ENCODE results near the gene CD27.
"Not testable (repeated sequence)": the region's sequence is repeated elsewhere in the genome, so short reads cannot be mapped to it uniquely, and the experiment has no call there.

The CD27 gene

DNA sequence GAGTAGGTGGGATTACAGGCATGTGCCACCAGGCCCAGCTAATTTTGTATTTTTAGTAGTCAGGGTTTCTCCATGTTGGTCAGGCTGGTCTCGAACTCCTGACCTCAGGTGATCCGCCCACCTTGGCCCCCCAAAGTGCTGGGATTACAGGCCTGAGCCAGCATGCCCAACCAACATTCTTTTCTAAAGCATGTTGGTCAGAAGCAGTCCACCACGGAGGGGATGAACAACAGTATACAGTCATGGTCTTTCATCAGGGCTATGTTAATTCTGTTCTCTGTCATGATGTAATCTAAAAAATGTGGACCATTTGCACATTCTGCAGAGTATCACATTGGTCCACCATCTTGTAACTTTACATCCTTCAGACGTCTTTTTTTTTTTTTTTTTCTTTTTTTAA lies 44.7 kb downstream of the CD27 start:
- Histone ChIP-seq H3K4me2 (ENCODE audit: low read depth, low read length, poor library complexity, severe bottlenecking) (no peak overlapping the region), H3K79me2 (ENCODE audit: insufficient read depth, low read length) (peaks cover 16% of the 10 kb centered on the region), H3K9me3 (ENCODE audit: insufficient read depth, low read length) (no peaks in the 10 kb centered on the region), H4K20me1 (ENCODE audit: low read depth, low read length) (no peaks in the 10 kb centered on the region), H3K36me3 (ENCODE audit: low read length) (peaks cover 6% of the 10 kb centered on the region), H3K9me2 (replicated peaks; ENCODE audit: insufficient read depth, low read length) (no peaks in the 10 kb centered on the region), H3K27me3 (ENCODE audit: low read length) (no peaks in the 10 kb centered on the region), H3K4me3 (ENCODE audit: insufficient read depth, low read length, poor library complexity, severe bottlenecking) (no peak overlapping the region), H3K9ac (ENCODE audit: low read length) (no peak overlapping the region), H2AFZ (ENCODE audit: low read depth, low read length, severe bottlenecking) (no peak overlapping the region), H3F3A (ENCODE audit: insufficient read depth) (peaks cover 17% of the 10 kb centered on the region), H3K27ac (ENCODE audit: low read depth, low read length) (no peak overlapping the region)
- TF ChIP-seq EZH2phosphoT487 (conservative IDR thresholded peaks at IDR 0.05; ENCODE audit: low read length) = no peak
- TF ChIP-seq, protein P1, sequence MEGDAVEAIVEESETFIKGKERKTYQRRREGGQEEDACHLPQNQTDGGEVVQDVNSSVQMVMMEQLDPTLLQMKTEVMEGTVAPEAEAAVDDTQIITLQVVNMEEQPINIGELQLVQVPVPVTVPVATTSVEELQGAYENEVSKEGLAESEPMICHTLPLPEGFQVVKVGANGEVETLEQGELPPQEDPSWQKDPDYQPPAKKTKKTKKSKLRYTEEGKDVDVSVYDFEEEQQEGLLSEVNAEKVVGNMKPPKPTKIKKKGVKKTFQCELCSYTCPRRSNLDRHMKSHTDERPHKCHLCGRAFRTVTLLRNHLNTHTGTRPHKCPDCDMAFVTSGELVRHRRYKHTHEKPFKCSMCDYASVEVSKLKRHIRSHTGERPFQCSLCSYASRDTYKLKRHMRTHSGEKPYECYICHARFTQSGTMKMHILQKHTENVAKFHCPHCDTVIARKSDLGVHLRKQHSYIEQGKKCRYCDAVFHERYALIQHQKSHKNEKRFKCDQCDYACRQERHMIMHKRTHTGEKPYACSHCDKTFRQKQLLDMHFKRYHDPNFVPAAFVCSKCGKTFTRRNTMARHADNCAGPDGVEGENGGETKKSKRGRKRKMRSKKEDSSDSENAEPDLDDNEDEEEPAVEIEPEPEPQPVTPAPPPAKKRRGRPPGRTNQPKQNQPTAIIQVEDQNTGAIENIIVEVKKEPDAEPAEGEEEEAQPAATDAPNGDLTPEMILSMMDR (IDR thresholded peaks at IDR 0.05; ENCODE audit: insufficient read depth, low read length, poor library complexity, severe bottlenecking) = no peak

DNA sequence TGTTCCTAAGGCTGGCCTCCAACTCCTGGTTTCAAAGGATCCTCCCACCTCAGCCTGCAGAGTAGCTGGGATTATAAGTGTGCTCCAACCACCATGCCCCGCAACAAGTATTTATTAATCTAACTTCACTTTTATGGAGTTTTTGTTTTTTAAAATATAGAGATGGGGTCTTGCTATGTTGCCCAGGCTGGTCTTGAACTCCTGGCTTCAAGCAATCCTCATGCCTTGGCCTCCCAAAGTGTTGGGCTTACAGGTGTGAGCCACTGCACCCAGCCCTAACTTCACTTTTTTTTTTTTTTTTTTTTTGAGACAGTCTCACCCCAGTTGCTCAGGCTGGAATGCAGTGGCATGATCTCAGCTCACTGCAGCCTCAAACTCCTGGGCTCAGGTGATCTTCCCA lies 45.9 kb downstream of the CD27 start:
- not testable (repeated sequence) for H3K36me3 ChIP-seq (ENCODE audit: low read length); H2AFZ ChIP-seq (ENCODE audit: low read depth, low read length, severe bottlenecking); H3K9me2 ChIP-seq (replicated peaks; ENCODE audit: insufficient read depth, low read length); H3K27ac ChIP-seq (ENCODE audit: low read depth, low read length); H3K4me3 ChIP-seq (ENCODE audit: insufficient read depth, low read length, poor library complexity, severe bottlenecking); H3K9ac ChIP-seq (ENCODE audit: low read length); H3K4me2 ChIP-seq (ENCODE audit: low read depth, low read length, poor library complexity, severe bottlenecking); H3K9me3 ChIP-seq (ENCODE audit: insufficient read depth, low read length); H3K27me3 ChIP-seq (ENCODE audit: low read length); H4K20me1 ChIP-seq (ENCODE audit: low read depth, low read length)
- Histone ChIP-seq H3K79me2 (ENCODE audit: insufficient read depth, low read length) (peaks cover 28% of the 10 kb centered on the region), H3F3A (ENCODE audit: insufficient read depth) (peaks cover 16% of the 10 kb centered on the region)

DNA sequence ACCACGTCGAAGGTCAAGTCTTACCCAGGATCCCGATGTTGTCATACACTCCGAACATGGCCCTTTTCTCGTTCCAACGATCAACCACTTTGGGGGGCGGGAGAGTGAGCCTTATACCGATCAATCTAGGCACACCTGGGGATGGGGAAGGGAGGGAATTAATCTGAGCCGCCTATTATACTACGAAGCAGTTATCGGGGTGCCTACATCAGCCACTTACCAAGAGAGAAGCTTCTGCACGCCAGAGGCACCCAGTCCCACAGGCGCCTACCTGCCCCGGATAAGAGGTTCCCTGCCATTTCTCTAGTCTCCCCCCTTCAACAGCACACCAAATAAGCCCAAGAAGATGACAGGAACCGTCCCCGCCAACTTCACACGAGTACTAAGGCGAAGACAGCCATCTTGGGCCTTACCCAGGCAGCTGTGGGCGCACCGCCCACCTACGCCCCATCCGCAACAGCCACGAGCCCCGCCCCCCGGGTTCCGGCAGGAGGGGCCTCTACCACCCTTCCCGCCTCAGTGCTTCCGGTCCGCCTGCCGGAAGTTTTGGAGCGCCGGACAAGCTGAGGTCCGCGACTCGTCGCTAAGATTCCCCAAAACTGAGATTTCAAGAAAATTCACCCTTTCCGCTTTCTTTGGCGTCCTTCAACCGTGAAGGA lies 48.2 kb downstream of the CD27 start, which contains the start of gene MRPL51:
Gene MRPL51 (minus strand): TSS at position 425 of the 659 bp plus-strand sequence. CDS start 126 bp downstream, at position 299.
- H3K27me3 ChIP-seq (ENCODE audit: low read length) = no peaks in the 10 kb centered on the region
- no peaks in the 10 kb centered on the region for H4K20me1 ChIP-seq (ENCODE audit: low read depth, low read length)
- no peak for TF ChIP-seq EZH2phosphoT487 (conservative IDR thresholded peaks at IDR 0.05; ENCODE audit: low read length)
- TF ChIP-seq, protein P1 (IDR thresholded peaks at IDR 0.05; ENCODE audit: insufficient read depth, low read length, poor library complexity, severe bottlenecking) = no peak
- peaks cover 11% of the 10 kb centered on the region for H3K36me3 ChIP-seq (ENCODE audit: low read length)
- H3K79me2 ChIP-seq (ENCODE audit: insufficient read depth, low read length) = peaks cover 46% of the 10 kb centered on the region
- H2AFZ ChIP-seq (ENCODE audit: low read depth, low read length, severe bottlenecking) = peak within 1 kb of the TSS; percentile 49
- peak within 1 kb of the TSS; percentile 93 for H3K27ac ChIP-seq (ENCODE audit: low read depth, low read length)
- peak within 1 kb of the TSS; percentile 91 for H3K9ac ChIP-seq (ENCODE audit: low read length)
- H3K9me3 ChIP-seq (ENCODE audit: insufficient read depth, low read length) = no peaks in the 10 kb centered on the region
- H3K9me2 ChIP-seq (replicated peaks; ENCODE audit: insufficient read depth, low read length) = no peaks in the 10 kb centered on the region
- peak within 1 kb of the TSS; percentile 80 for H3K4me3 ChIP-seq (ENCODE audit: insufficient read depth, low read length, poor library complexity, severe bottlenecking)
- peak within 1 kb of the TSS; percentile 96 for H3K4me2 ChIP-seq (ENCODE audit: low read depth, low read length, poor library complexity, severe bottlenecking)
- peaks cover 16% of the 10 kb centered on the region for H3F3A ChIP-seq (ENCODE audit: insufficient read depth)

DNA sequence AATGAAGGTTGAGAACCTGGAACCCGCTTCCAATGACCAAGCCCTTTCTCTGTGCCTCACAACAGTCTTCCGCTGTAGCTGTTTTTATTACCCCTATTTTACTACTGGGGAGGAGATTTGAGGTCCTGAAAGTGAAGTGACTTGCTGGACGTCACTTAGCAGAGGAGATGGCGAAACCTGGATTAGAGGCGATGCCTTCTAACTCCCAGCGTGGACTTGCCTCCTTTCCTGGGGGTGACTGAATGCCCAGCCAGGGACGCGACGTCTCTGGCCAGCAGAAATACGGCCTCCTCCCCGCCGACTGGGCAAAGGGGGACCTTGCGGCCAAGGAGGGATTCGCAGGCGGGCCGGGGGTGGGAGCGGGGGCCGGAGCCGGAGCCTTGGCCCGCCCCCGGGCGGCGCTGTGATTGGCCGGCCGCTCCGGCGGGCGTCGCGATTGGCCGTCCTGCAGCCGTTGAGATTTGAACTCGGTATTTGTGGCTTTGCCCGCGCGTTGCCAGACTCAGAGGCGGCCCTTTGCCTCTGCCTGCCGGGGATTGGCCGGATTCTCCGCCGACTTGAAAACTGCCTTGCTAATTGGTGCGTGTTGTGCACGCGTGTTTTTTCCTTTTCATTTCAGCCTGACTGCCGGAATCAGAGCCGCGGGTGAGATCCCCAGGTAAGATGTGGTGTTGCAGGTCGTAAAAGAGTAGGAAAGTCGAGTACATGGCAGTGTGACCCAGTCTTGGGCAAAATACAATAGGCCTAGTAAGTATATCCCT lies 48.9 kb downstream of the CD27 start, which contains the start of gene NCAPD2:
Gene NCAPD2 (plus strand): TSS at position 606 of the 761 bp plus-strand sequence. CDS start 997 bp downstream, outside the sequence.
- Histone ChIP-seq H3K4me3 (ENCODE audit: insufficient read depth, low read length, poor library complexity, severe bottlenecking) (peak within 1 kb of the TSS; percentile 80), H3K9ac (ENCODE audit: low read length) (peak within 1 kb of the TSS; percentile 91), H3K79me2 (ENCODE audit: insufficient read depth, low read length) (peaks cover 52% of the 10 kb centered on the region), H3K9me3 (ENCODE audit: insufficient read depth, low read length) (no peaks in the 10 kb centered on the region), H3K36me3 (ENCODE audit: low read length) (peaks cover 11% of the 10 kb centered on the region), H3F3A (ENCODE audit: insufficient read depth) (peaks cover 16% of the 10 kb centered on the region), H4K20me1 (ENCODE audit: low read depth, low read length) (no peaks in the 10 kb centered on the region), H3K27me3 (ENCODE audit: low read length) (no peaks in the 10 kb centered on the region), H3K4me2 (ENCODE audit: low read depth, low read length, poor library complexity, severe bottlenecking) (peak within 1 kb of the TSS; percentile 96), H3K27ac (ENCODE audit: low read depth, low read length) (peak within 1 kb of the TSS; percentile 93), H3K9me2 (replicated peaks; ENCODE audit: insufficient read depth, low read length) (no peaks in the 10 kb centered on the region), H2AFZ (ENCODE audit: low read depth, low read length, severe bottlenecking) (peak within 1 kb of the TSS; percentile 49)
- TF ChIP-seq, protein P1 (IDR thresholded peaks at IDR 0.05; ENCODE audit: insufficient read depth, low read length, poor library complexity, severe bottlenecking) = no peak
- TF ChIP-seq EZH2phosphoT487 (conservative IDR thresholded peaks at IDR 0.05; ENCODE audit: low read length) = no peak

All from SU-DHL-6 (cell line).